Measurements from ENCODE around the gene VMP1.

The VMP1 gene

DNA sequence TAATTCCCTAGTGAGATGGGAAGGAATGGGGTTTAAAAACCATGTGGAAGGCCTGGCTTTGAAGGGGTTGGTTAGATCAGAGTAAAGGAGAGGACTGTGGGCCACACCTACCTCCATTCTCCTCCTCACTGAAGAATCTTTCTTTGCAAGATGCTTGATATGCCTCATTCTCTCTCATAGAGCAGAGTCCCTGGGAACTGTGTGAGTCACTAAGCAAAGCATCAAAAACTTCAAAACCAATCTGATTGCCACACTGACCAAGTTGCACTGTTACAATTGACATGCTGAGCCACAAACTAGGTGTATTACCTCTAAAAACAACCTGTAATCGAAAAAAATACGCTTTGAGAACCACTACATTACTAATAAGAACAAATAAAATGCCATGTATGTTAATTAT is 183.3 kb downstream of the VMP1 start:
- DNase-seq (ENCODE audit: low read depth, low spot score), result peak; percentile 16
- peak overlapping the region; percentile 64 for H3K27ac ChIP-seq
